Measurements from ENCODE around the gene SPANXN3.

DNA sequence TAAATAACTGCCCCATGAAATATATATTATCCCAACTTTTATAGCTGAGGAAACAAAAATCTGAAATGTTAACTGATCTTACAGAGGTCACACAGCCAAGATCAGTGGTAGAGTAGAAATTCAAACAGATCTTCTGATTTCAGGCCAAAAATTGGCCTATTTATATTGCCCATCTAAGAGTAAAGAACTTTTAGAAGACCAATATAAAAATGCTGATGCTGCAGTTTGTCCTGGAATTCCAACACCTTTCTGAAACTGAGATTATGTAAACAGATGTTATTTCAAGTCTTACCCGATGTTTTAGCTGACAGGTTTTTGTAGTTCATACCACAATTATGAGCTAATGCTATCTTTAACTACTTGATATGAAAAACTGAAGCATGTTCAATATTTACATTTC, 51.1 kb downstream of the SPANXN3 start:
- TF ChIP-seq, protein P1, sequence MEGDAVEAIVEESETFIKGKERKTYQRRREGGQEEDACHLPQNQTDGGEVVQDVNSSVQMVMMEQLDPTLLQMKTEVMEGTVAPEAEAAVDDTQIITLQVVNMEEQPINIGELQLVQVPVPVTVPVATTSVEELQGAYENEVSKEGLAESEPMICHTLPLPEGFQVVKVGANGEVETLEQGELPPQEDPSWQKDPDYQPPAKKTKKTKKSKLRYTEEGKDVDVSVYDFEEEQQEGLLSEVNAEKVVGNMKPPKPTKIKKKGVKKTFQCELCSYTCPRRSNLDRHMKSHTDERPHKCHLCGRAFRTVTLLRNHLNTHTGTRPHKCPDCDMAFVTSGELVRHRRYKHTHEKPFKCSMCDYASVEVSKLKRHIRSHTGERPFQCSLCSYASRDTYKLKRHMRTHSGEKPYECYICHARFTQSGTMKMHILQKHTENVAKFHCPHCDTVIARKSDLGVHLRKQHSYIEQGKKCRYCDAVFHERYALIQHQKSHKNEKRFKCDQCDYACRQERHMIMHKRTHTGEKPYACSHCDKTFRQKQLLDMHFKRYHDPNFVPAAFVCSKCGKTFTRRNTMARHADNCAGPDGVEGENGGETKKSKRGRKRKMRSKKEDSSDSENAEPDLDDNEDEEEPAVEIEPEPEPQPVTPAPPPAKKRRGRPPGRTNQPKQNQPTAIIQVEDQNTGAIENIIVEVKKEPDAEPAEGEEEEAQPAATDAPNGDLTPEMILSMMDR (IDR thresholded peaks at IDR 0.05), result no peak
- no peak for TF ChIP-seq POLR2A (IDR thresholded peaks at IDR 0.05)

Measured in thyroid gland (tissue), 4 donors.